Measurements from ENCODE around the gene MEPCE. TPM values are rescaled to one million over a fixed set of nuclear protein-coding genes. Genes with fewer than 3 reads are reported as not detected.

The MEPCE gene
- total and polyA plus RNA-seq, 2 experiments from 2014 or later = 15.8 to 23.1 TPM

- H3K27ac ChIP-seq = no peak overlapping the region
- no peaks in the 10 kb centered on the region for H3K9me3 ChIP-seq (ENCODE audit: low read depth)
- no peaks in the 10 kb centered on the region for H4K20me1 ChIP-seq (ENCODE audit: insufficient read depth, poor library complexity, severe bottlenecking)
- no peak overlapping the region for H2AFZ ChIP-seq
- no peaks in the 10 kb centered on the region for H3K27me3 ChIP-seq
- no peak for DNase-seq (ENCODE audit: low spot score)
- TF ChIP-seq EZH2 (IDR thresholded peaks at IDR 0.05; ENCODE audit: borderline replicate concordance) = no peak
- TF ChIP-seq CTCF (IDR thresholded peaks at IDR 0.05; ENCODE audit: poor library complexity) = no peak
- TF ChIP-seq EZH2phosphoT487 (IDR thresholded peaks at IDR 0.05; ENCODE audit: low read depth, severe bottlenecking, unreplicated experiment) = no peak
- WGBS (ENCODE audit: low lambda C conversion rate, missing lambda C conversion rate) = 53% methylated on average over 6 of the region's 6 CpGs
- H3K9me2 ChIP-seq (replicated peaks; ENCODE audit: insufficient read depth) = no peaks in the 10 kb centered on the region
- no peaks in the 10 kb centered on the region for H3K79me2 ChIP-seq
- H3K4me1 ChIP-seq (ENCODE audit: insufficient read depth) = no peaks in the 10 kb centered on the region
- no peak overlapping the region for H3K4me3 ChIP-seq
- H3K4me2 ChIP-seq = no peak overlapping the region
- H3K36me3 ChIP-seq (replicated peaks; ENCODE audit: insufficient read depth, low read depth) = no peaks in the 10 kb centered on the region
Measured at GRCh38 chr7:100406767-100407166, 22.9 kb upstream of the MEPCE start.

- Histone ChIP-seq H3K27me3 (no peaks in the 10 kb centered on the region), H2AFZ (no peak overlapping the region), H3K36me3 (replicated peaks; ENCODE audit: insufficient read depth, low read depth) (no peaks in the 10 kb centered on the region), H3K79me2 (no peaks in the 10 kb centered on the region), H3K9me3 (ENCODE audit: low read depth) (no peaks in the 10 kb centered on the region), H3K4me3 (no peak overlapping the region), H3K27ac (no peak overlapping the region), H4K20me1 (ENCODE audit: insufficient read depth, poor library complexity, severe bottlenecking) (no peaks in the 10 kb centered on the region), H3K9me2 (replicated peaks; ENCODE audit: insufficient read depth) (no peaks in the 10 kb centered on the region), H3K4me1 (ENCODE audit: insufficient read depth) (no peaks in the 10 kb centered on the region), H3K4me2 (no peak overlapping the region)
- peak; percentile 73 for DNase-seq (ENCODE audit: low spot score)
- peak; percentile 59 for TF ChIP-seq CTCF (IDR thresholded peaks at IDR 0.05; ENCODE audit: poor library complexity)
- TF ChIP-seq EZH2phosphoT487 (IDR thresholded peaks at IDR 0.05; ENCODE audit: low read depth, severe bottlenecking, unreplicated experiment) = no peak
- no peak for TF ChIP-seq EZH2 (IDR thresholded peaks at IDR 0.05; ENCODE audit: borderline replicate concordance)
- WGBS (ENCODE audit: low lambda C conversion rate, missing lambda C conversion rate) = 47% methylated on average over 12 of the region's 12 CpGs
Measured at GRCh38 chr7:100407285-100408180, 22.1 kb upstream of the MEPCE start.

- H3K4me3 ChIP-seq = no peak overlapping the region
- no peaks in the 10 kb centered on the region for H3K27me3 ChIP-seq
- TF ChIP-seq CTCF (IDR thresholded peaks at IDR 0.05; ENCODE audit: poor library complexity) = no peak
- TF ChIP-seq EZH2phosphoT487 (IDR thresholded peaks at IDR 0.05; ENCODE audit: low read depth, severe bottlenecking, unreplicated experiment) = no peak
- TF ChIP-seq EZH2 (IDR thresholded peaks at IDR 0.05; ENCODE audit: borderline replicate concordance) = no peak
- H4K20me1 ChIP-seq (ENCODE audit: insufficient read depth, poor library complexity, severe bottlenecking) = no peaks in the 10 kb centered on the region
- H2AFZ ChIP-seq = no peak overlapping the region
- no peak overlapping the region for H3K4me2 ChIP-seq
- H3K4me1 ChIP-seq (ENCODE audit: insufficient read depth) = no peaks in the 10 kb centered on the region
- no peaks in the 10 kb centered on the region for H3K9me3 ChIP-seq (ENCODE audit: low read depth)
- H3K36me3 ChIP-seq (replicated peaks; ENCODE audit: insufficient read depth, low read depth) = no peaks in the 10 kb centered on the region
- H3K79me2 ChIP-seq = no peaks in the 10 kb centered on the region
- no peak overlapping the region for H3K27ac ChIP-seq
- no peak for DNase-seq (ENCODE audit: low spot score)
- no peaks in the 10 kb centered on the region for H3K9me2 ChIP-seq (replicated peaks; ENCODE audit: insufficient read depth)
- WGBS (ENCODE audit: low lambda C conversion rate, missing lambda C conversion rate) = 93% methylated on average over 6 of the region's 6 CpGs
Measured at GRCh38 chr7:100411101-100411500, 18.5 kb upstream of the MEPCE start.

All from hepatocyte (in vitro differentiated cells).